ENCODE data around the gene LYL1. TPM values are rescaled to one million over a fixed set of nuclear protein-coding genes. Genes with fewer than 3 reads are reported as not detected.
A peak's percentile ranks its signal among the peaks of the same experiment; 100 is the strongest.

LYL1 gene
- total and polyA plus RNA-seq, 9 of the 15 experiments (the other 6 are each of a cell fraction or from before 2014, with no cell fraction given), result 1.3 to 266 (median 34.0) TPM

- TF ChIP-seq RHOXF2B (CRISPR knock-in tag; conservative IDR thresholded peaks at IDR 0.05) (no peak), FOXO4 (CRISPR knock-in tag; IDR thresholded peaks at IDR 0.05) (no peak), E2F3 (CRISPR knock-in tag; IDR thresholded peaks at IDR 0.05) (no peak), MYBL2 (IDR thresholded peaks at IDR 0.05; ENCODE audit: low read depth) (no peak), MYBL2 (CRISPR knock-in tag; IDR thresholded peaks at IDR 0.05; ENCODE audit: borderline replicate concordance) (no peak), ATF2 (CRISPR knock-in tag; IDR thresholded peaks at IDR 0.05) (no peak), THAP7 (CRISPR knock-in tag; IDR thresholded peaks at IDR 0.05) (no peak), HIVEP1 (CRISPR knock-in tag; IDR thresholded peaks at IDR 0.05) (no peak), ZNF644 (tag; IDR thresholded peaks at IDR 0.05; ENCODE audit: low read depth) (no peak), ZNF436 (CRISPR knock-in tag; IDR thresholded peaks at IDR 0.05) (no peak), KAT8 (IDR thresholded peaks at IDR 0.05; ENCODE audit: low read depth) (no peak), ZBTB33 (CRISPR knock-in tag; IDR thresholded peaks at IDR 0.05) (0 out of 2 replicates have a peak, but pooled peaks have one; percentile 14), ZNF143 (CRISPR knock-in tag; IDR thresholded peaks at IDR 0.05) (no peak; the same call in 1 of the 2 replicates), MCM2 (IDR thresholded peaks at IDR 0.05; ENCODE audit: low read depth) (no peak), ELF4 (CRISPR knock-in tag; IDR thresholded peaks at IDR 0.05) (peak; percentile 83), ZNF282 (CRISPR knock-in tag; IDR thresholded peaks at IDR 0.05) (no peak), BCOR (IDR thresholded peaks at IDR 0.05) (peak; percentile 42; the same call in 1 of the 2 replicates), BACH1 (tag; IDR thresholded peaks at IDR 0.05) (no peak; the same call in 1 of the 2 replicates), HLTF (IDR thresholded peaks at IDR 0.05) (peak; percentile 91; the same call in 1 of the 2 replicates), CC2D1A (IDR thresholded peaks at IDR 0.05) (no peak), STAT6 (CRISPR knock-in tag; IDR thresholded peaks at IDR 0.05) (no peak), KLF16 (IDR thresholded peaks at IDR 0.05) (no peak), ILK (tag; IDR thresholded peaks at IDR 0.05; ENCODE audit: borderline replicate concordance, low read depth) (no peak), PML (IDR thresholded peaks at IDR 0.05; ENCODE audit: low read length) (0 out of 2 replicates have a peak, but pooled peaks have one; percentile 23)
Measured at GRCh38 chr19:13100031-13100588, 2.5 kb downstream of the LYL1 start (continued).

All from K562 (cell line).